Measurements from ENCODE around the gene CHAT. TPM values are rescaled to one million over a fixed set of nuclear protein-coding genes. Genes with fewer than 3 reads are reported as not detected.

CHAT gene
- total and polyA plus RNA-seq, 9 donors: 0.32 TPM; not detected in 8

- Histone ChIP-seq H3K36me3 (ENCODE audit: control insufficient read depth, insufficient read depth, low read length) (no peaks in the 10 kb centered on the region), H3K4me1 (ENCODE audit: control insufficient read depth, insufficient read depth, low read length) (no peaks in the 10 kb centered on the region), H3K27me3 (ENCODE audit: control insufficient read depth, insufficient read depth, low read length) (peaks cover 12% of the 10 kb centered on the region), H3K4me3 (ENCODE audit: low read length) (no peak overlapping the region), H3K27ac (ENCODE audit: low read length) (no peak overlapping the region), H3K9me3 (replicated peaks; ENCODE audit: control insufficient read depth, low read depth, low read length) (no peaks in the 10 kb centered on the region)
- DNase-seq: no peak
- WGBS (ENCODE audit: insufficient coverage): 81% methylated on average over 17 of the region's 22 CpGs
These were observed 32.3 kb downstream of the CHAT start for GRCh38 chr10:49645871-49646870.

GRCh38 chr10:49647554-49647953 is 33.7 kb downstream of the CHAT start:
- no peaks in the 10 kb centered on the region for H3K36me3 ChIP-seq (ENCODE audit: control insufficient read depth, insufficient read depth, low read length)
- H3K27me3 ChIP-seq (ENCODE audit: control insufficient read depth, insufficient read depth, low read length): peaks cover 11% of the 10 kb centered on the region

GRCh38 chr10:49647985-49648795 is 34.4 kb downstream of the CHAT start:
- H3K27me3 ChIP-seq (ENCODE audit: control insufficient read depth, insufficient read depth, low read length): peaks cover 9% of the 10 kb centered on the region
- 58% methylated on average over 11 of the region's 18 CpGs for WGBS (ENCODE audit: insufficient coverage)
- H3K27ac ChIP-seq (ENCODE audit: low read length): no peak overlapping the region
- no peaks in the 10 kb centered on the region for H3K9me3 ChIP-seq (replicated peaks; ENCODE audit: control insufficient read depth, low read depth, low read length)
- no peak overlapping the region for H3K4me3 ChIP-seq (ENCODE audit: low read length)
- H3K36me3 ChIP-seq (ENCODE audit: control insufficient read depth, insufficient read depth, low read length): no peaks in the 10 kb centered on the region
- DNase-seq: no peak
- H3K4me1 ChIP-seq (ENCODE audit: control insufficient read depth, insufficient read depth, low read length): no peaks in the 10 kb centered on the region

More at GRCh38 chr10:49647554-49647953, 33.7 kb downstream of the CHAT start:
- Histone ChIP-seq H3K4me1 (ENCODE audit: control insufficient read depth, insufficient read depth, low read length) (no peaks in the 10 kb centered on the region), H3K27ac (ENCODE audit: low read length) (no peak overlapping the region), H3K9me3 (replicated peaks; ENCODE audit: control insufficient read depth, low read depth, low read length) (no peaks in the 10 kb centered on the region), H3K4me3 (ENCODE audit: low read length) (no peak overlapping the region)
- WGBS (ENCODE audit: insufficient coverage): 62% methylated on average over 1 of the region's 4 CpGs
- no peak for DNase-seq

- Histone ChIP-seq H3K9me3 (replicated peaks; ENCODE audit: control insufficient read depth, low read depth, low read length) (no peaks in the 10 kb centered on the region), H3K27ac (ENCODE audit: low read length) (no peak overlapping the region), H3K4me1 (ENCODE audit: control insufficient read depth, insufficient read depth, low read length) (no peaks in the 10 kb centered on the region), H3K4me3 (ENCODE audit: low read length) (no peak overlapping the region), H3K36me3 (ENCODE audit: control insufficient read depth, insufficient read depth, low read length) (no peaks in the 10 kb centered on the region), H3K27me3 (ENCODE audit: control insufficient read depth, insufficient read depth, low read length) (peaks cover 9% of the 10 kb centered on the region)
- 21% methylated on average over 16 of the region's 17 CpGs for WGBS (ENCODE audit: insufficient coverage)
- DNase-seq: no peak
These were observed 35.5 kb downstream of the CHAT start for GRCh38 chr10:49649294-49649693.

GRCh38 chr10:49649936-49650723 is 36.3 kb downstream of the CHAT start:
- no peaks in the 10 kb centered on the region for H3K36me3 ChIP-seq (ENCODE audit: control insufficient read depth, insufficient read depth, low read length)
- H3K4me1 ChIP-seq (ENCODE audit: control insufficient read depth, insufficient read depth, low read length): no peaks in the 10 kb centered on the region
- H3K4me3 ChIP-seq (ENCODE audit: low read length): no peak overlapping the region
- H3K27ac ChIP-seq (ENCODE audit: low read length): no peak overlapping the region
- H3K27me3 ChIP-seq (ENCODE audit: control insufficient read depth, insufficient read depth, low read length): peaks cover 9% of the 10 kb centered on the region
- DNase-seq: no peak
- no peaks in the 10 kb centered on the region for H3K9me3 ChIP-seq (replicated peaks; ENCODE audit: control insufficient read depth, low read depth, low read length)
- WGBS (ENCODE audit: insufficient coverage): 65% methylated on average over 5 of the region's 8 CpGs

GRCh38 chr10:49650724-49651034 is 36.8 kb downstream of the CHAT start:
- WGBS (ENCODE audit: insufficient coverage): 80% methylated on average over 1 of the region's 1 CpG
- Histone ChIP-seq H3K36me3 (ENCODE audit: control insufficient read depth, insufficient read depth, low read length) (no peaks in the 10 kb centered on the region), H3K4me1 (ENCODE audit: control insufficient read depth, insufficient read depth, low read length) (no peaks in the 10 kb centered on the region), H3K27ac (ENCODE audit: low read length) (no peak overlapping the region), H3K9me3 (replicated peaks; ENCODE audit: control insufficient read depth, low read depth, low read length) (no peaks in the 10 kb centered on the region), H3K4me3 (ENCODE audit: low read length) (no peak overlapping the region), H3K27me3 (ENCODE audit: control insufficient read depth, insufficient read depth, low read length) (peaks cover 9% of the 10 kb centered on the region)
- no peak for DNase-seq

GRCh38 chr10:49651039-49651835 is 37.4 kb downstream of the CHAT start:
- Histone ChIP-seq H3K4me3 (ENCODE audit: low read length) (no peak overlapping the region), H3K27me3 (ENCODE audit: control insufficient read depth, insufficient read depth, low read length) (peaks cover 9% of the 10 kb centered on the region), H3K9me3 (replicated peaks; ENCODE audit: control insufficient read depth, low read depth, low read length) (no peaks in the 10 kb centered on the region), H3K27ac (ENCODE audit: low read length) (no peak overlapping the region), H3K4me1 (ENCODE audit: control insufficient read depth, insufficient read depth, low read length) (no peaks in the 10 kb centered on the region), H3K36me3 (ENCODE audit: control insufficient read depth, insufficient read depth, low read length) (no peaks in the 10 kb centered on the region)
- 75% methylated on average over 11 of the region's 15 CpGs for WGBS (ENCODE audit: insufficient coverage)
- DNase-seq: no peak

GRCh38 chr10:49651917-49652316 is 38.1 kb downstream of the CHAT start:
- WGBS (ENCODE audit: insufficient coverage): 82% methylated on average over 1 of the region's 2 CpGs
- DNase-seq: no peak

GRCh38 chr10:49652421-49653272 is 38.8 kb downstream of the CHAT start:
- H3K36me3 ChIP-seq (ENCODE audit: control insufficient read depth, insufficient read depth, low read length): no peaks in the 10 kb centered on the region

More at GRCh38 chr10:49651917-49652316, 38.1 kb downstream of the CHAT start:
- Histone ChIP-seq H3K27me3 (ENCODE audit: control insufficient read depth, insufficient read depth, low read length) (peaks cover 9% of the 10 kb centered on the region), H3K4me3 (ENCODE audit: low read length) (no peak overlapping the region), H3K4me1 (ENCODE audit: control insufficient read depth, insufficient read depth, low read length) (no peaks in the 10 kb centered on the region), H3K9me3 (replicated peaks; ENCODE audit: control insufficient read depth, low read depth, low read length) (no peaks in the 10 kb centered on the region), H3K27ac (ENCODE audit: low read length) (no peak overlapping the region), H3K36me3 (ENCODE audit: control insufficient read depth, insufficient read depth, low read length) (no peaks in the 10 kb centered on the region)

More at GRCh38 chr10:49652421-49653272, 38.8 kb downstream of the CHAT start:
- Histone ChIP-seq H3K27me3 (ENCODE audit: control insufficient read depth, insufficient read depth, low read length) (peaks cover 9% of the 10 kb centered on the region), H3K4me1 (ENCODE audit: control insufficient read depth, insufficient read depth, low read length) (no peaks in the 10 kb centered on the region), H3K9me3 (replicated peaks; ENCODE audit: control insufficient read depth, low read depth, low read length) (no peaks in the 10 kb centered on the region), H3K27ac (ENCODE audit: low read length) (no peak overlapping the region), H3K4me3 (ENCODE audit: low read length) (no peak overlapping the region)
- no peak for DNase-seq
- 65% methylated on average over 12 of the region's 15 CpGs for WGBS (ENCODE audit: insufficient coverage)

All from muscle of leg (tissue), 11 donors.